Measurements from ENCODE around the gene DNM2. TPM values are rescaled to one million over a fixed set of nuclear protein-coding genes. Genes with fewer than 3 reads are reported as not detected.

Gene DNM2
- total RNA-seq, 1 experiment from 2014 or later: 125 TPM

DNA sequence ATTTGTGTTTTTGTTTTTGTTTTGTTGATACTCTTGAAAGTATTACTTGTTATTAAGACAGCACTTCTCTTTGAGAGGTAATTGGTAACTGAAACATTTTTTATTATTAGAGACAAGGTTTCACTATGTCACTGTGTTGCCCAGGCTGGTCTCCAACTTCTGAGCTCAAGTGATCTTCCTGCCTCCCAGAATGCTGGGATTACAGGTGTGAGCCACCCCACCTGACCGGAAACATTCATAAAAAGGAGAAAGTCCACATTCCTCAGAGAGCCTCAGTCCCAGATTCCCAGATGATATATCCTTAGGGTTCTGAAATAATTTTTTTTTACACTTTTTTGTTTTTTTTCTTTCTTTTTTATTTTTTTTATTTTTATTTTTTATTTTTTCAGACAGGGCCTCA, 156.1 kb downstream of the DNM2 start:
- in situ Hi-C loops (cut with HindIII; ENCODE audit: low pct_unique_long_range_greater_than_20kb, low sequenced_read_pairs) (no loop called here), intact Hi-C loops (cut with micrococcal nuclease; ENCODE audit: unreplicated experiment) (no loop called here)
- CTCF ChIA-PET: no interaction called here
- ATAC-seq: no peak
- peaks cover 4% of the 10 kb centered on the region; the same call in 1 of the 2 replicates for H3K36me3 ChIP-seq (ENCODE audit: control insufficient read depth, insufficient read depth, low read length)
- H3K4me1 ChIP-seq (ENCODE audit: control insufficient read depth, insufficient read depth, low read length): no peaks in the 10 kb centered on the region
- no peak overlapping the region for H3K4me3 ChIP-seq (ENCODE audit: low read depth in 2 of 2, low read length in 2 of 2)
- H3K9me3 ChIP-seq (ENCODE audit: control insufficient read depth, insufficient read depth, low read depth, low read length): no peaks in the 10 kb centered on the region
- H3K27ac ChIP-seq (ENCODE audit: low read length): no peak overlapping the region
- TF ChIP-seq, protein P1, sequence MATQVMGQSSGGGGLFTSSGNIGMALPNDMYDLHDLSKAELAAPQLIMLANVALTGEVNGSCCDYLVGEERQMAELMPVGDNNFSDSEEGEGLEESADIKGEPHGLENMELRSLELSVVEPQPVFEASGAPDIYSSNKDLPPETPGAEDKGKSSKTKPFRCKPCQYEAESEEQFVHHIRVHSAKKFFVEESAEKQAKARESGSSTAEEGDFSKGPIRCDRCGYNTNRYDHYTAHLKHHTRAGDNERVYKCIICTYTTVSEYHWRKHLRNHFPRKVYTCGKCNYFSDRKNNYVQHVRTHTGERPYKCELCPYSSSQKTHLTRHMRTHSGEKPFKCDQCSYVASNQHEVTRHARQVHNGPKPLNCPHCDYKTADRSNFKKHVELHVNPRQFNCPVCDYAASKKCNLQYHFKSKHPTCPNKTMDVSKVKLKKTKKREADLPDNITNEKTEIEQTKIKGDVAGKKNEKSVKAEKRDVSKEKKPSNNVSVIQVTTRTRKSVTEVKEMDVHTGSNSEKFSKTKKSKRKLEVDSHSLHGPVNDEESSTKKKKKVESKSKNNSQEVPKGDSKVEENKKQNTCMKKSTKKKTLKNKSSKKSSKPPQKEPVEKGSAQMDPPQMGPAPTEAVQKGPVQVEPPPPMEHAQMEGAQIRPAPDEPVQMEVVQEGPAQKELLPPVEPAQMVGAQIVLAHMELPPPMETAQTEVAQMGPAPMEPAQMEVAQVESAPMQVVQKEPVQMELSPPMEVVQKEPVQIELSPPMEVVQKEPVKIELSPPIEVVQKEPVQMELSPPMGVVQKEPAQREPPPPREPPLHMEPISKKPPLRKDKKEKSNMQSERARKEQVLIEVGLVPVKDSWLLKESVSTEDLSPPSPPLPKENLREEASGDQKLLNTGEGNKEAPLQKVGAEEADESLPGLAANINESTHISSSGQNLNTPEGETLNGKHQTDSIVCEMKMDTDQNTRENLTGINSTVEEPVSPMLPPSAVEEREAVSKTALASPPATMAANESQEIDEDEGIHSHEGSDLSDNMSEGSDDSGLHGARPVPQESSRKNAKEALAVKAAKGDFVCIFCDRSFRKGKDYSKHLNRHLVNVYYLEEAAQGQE (IDR thresholded peaks at IDR 0.05; ENCODE audit: insufficient read depth in 1 of 2, low read depth in 2 of 2, low read length in 1 of 2): no peak
- TF ChIP-seq SIN3A (IDR thresholded peaks at IDR 0.05; ENCODE audit: borderline replicate concordance, insufficient read depth, low read depth, low read length) (no peak), POLR2AphosphoS5 (IDR thresholded peaks at IDR 0.05; ENCODE audit: low read depth, low read length) (no peak), TCF7L2 (IDR thresholded peaks at IDR 0.05; ENCODE audit: low read depth, low read length) (no peak)
- TF ChIP-seq, protein P2, sequence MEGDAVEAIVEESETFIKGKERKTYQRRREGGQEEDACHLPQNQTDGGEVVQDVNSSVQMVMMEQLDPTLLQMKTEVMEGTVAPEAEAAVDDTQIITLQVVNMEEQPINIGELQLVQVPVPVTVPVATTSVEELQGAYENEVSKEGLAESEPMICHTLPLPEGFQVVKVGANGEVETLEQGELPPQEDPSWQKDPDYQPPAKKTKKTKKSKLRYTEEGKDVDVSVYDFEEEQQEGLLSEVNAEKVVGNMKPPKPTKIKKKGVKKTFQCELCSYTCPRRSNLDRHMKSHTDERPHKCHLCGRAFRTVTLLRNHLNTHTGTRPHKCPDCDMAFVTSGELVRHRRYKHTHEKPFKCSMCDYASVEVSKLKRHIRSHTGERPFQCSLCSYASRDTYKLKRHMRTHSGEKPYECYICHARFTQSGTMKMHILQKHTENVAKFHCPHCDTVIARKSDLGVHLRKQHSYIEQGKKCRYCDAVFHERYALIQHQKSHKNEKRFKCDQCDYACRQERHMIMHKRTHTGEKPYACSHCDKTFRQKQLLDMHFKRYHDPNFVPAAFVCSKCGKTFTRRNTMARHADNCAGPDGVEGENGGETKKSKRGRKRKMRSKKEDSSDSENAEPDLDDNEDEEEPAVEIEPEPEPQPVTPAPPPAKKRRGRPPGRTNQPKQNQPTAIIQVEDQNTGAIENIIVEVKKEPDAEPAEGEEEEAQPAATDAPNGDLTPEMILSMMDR (IDR thresholded peaks at IDR 0.05): no peak
- no peak for DNase-seq (ENCODE audit: low read depth, low spot score)
- POLR2A ChIA-PET: interaction anchor here (0.7 kb wide), 1 partner anchor 85 kb away, joined by 5 read pairs; no protein-coding TSS in a partner anchor
- no peaks in the 10 kb centered on the region for H3K27me3 ChIP-seq (ENCODE audit: control insufficient read depth, insufficient read depth, low read length)
- no TSS peak for BruUV-seq (replicated peaks)

DNA sequence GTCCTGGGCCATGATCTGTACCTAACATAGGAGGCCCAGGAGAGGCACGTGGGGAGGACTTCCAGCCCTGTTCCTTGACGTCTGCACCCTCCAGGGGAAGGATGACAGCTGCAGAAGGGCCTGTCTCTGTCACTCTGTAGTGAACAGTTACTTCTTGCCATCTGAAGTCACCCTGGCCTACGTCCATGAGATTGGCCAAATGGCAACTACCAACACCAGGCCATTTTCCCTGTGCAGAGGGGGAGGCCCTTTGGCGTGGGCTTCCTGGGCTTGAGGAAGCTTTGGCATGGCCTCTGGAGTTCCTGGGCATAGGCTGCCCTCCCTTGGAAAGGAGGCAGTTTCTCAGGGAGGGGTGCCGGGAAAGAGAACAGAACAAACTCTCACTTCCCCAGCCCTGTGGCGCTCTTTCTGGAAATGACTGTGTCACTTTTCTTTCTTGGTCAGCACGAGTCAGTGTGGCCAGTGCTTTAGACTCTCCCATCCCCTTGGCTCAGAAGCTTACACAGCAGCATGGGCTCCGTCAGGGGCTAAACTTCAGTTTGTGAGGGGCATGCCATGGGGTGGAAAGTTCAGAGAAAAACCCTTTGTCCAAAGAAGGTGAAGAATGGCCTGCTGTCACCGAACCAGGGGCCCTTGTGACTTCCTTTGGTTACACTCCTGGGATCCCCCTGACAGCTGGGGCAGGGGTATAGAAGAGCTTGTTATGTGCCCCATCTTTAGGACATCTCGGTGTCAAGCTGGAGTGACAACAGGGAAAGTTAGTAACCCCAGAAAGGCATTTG, 158.8 kb downstream of the DNM2 start:
- intact Hi-C loops (cut with micrococcal nuclease; ENCODE audit: unreplicated experiment) (no loop called here), in situ Hi-C loops (cut with HindIII; ENCODE audit: low pct_unique_long_range_greater_than_20kb, low sequenced_read_pairs) (no loop called here)
- 0 out of 2 replicates have a peak, but pooled peaks have one; percentile 8 for ATAC-seq

More for the DNA sequence above, 158.8 kb downstream of the DNM2 start:
- no TSS peak for BruUV-seq (replicated peaks)
- H3K4me1 ChIP-seq (ENCODE audit: control insufficient read depth, insufficient read depth, low read length): 0 out of 2 replicates have a peak, but pooled peaks cover 6% of the 10 kb centered on the region
- H3K27ac ChIP-seq (ENCODE audit: low read length): no peak overlapping the region
- no peak for DNase-seq (ENCODE audit: low read depth, low spot score)
- H3K9me3 ChIP-seq (ENCODE audit: control insufficient read depth, insufficient read depth, low read depth, low read length): no peaks in the 10 kb centered on the region
- no peaks in the 10 kb centered on the region for H3K27me3 ChIP-seq (ENCODE audit: control insufficient read depth, insufficient read depth, low read length)
- TF ChIP-seq SIN3A (IDR thresholded peaks at IDR 0.05; ENCODE audit: borderline replicate concordance, insufficient read depth, low read depth, low read length) (no peak), TCF7L2 (IDR thresholded peaks at IDR 0.05; ENCODE audit: low read depth, low read length) (no peak), POLR2AphosphoS5 (IDR thresholded peaks at IDR 0.05; ENCODE audit: low read depth, low read length) (no peak)
- TF ChIP-seq, protein P2 (IDR thresholded peaks at IDR 0.05): no peak
- TF ChIP-seq, protein P1 (IDR thresholded peaks at IDR 0.05; ENCODE audit: insufficient read depth in 1 of 2, low read depth in 2 of 2, low read length in 1 of 2): no peak
- H3K36me3 ChIP-seq (ENCODE audit: control insufficient read depth, insufficient read depth, low read length): peaks cover 4% of the 10 kb centered on the region; the same call in 1 of the 2 replicates
- H3K4me3 ChIP-seq (ENCODE audit: low read depth in 2 of 2, low read length in 2 of 2): no peak overlapping the region
- ChIA-PET CTCF (no interaction called here), POLR2A (no interaction called here)
